Measurements from ENCODE around the gene ROBO1. TPM values are rescaled to one million over a fixed set of nuclear protein-coding genes. Genes with fewer than 3 reads are reported as not detected.

Gene ROBO1
- total RNA-seq, 4 donors from 2014 or later: 8.6 to 26.3 (median 16.6) TPM

- WGBS, 2 donors: 76 to 81% methylated on average over 3 of the region's 3 CpGs
These were observed 300.1 kb downstream of the ROBO1 start for GRCh38 chr3:79467721-79468120.

GRCh38 chr3:79461129-79461792, 306.5 kb downstream of the ROBO1 start:
- Histone ChIP-seq H3K9me3 (no peaks in the 10 kb centered on the region), H3K4me3 (replicated peaks in 1 of 3) (no peak overlapping the region), H3K36me3 (no peaks in the 10 kb centered on the region), H3K27ac (no peak overlapping the region), H3K4me1 (no peaks in the 10 kb centered on the region), H3K27me3 (no peaks in the 10 kb centered on the region)
- TF ChIP-seq CTCF (IDR thresholded peaks at IDR 0.05) (no peak), POLR2A (IDR thresholded peaks at IDR 0.05) (no peak)
- intact Hi-C loops (cut with DNase I): no loop called here
- DNase-seq: no peak
- 93% methylated on average over 1 of the region's 1 CpG for WGBS, 2 donors

More at GRCh38 chr3:79467721-79468120, 300.1 kb downstream of the ROBO1 start:
- no peaks in the 10 kb centered on the region for H3K4me1 ChIP-seq
- no peak overlapping the region for H3K4me3 ChIP-seq (replicated peaks in 1 of 3)
- no peak for DNase-seq
- no peaks in the 10 kb centered on the region for H3K27me3 ChIP-seq
- H3K36me3 ChIP-seq: no peaks in the 10 kb centered on the region
- TF ChIP-seq POLR2A (IDR thresholded peaks at IDR 0.05) (no peak), CTCF (IDR thresholded peaks at IDR 0.05) (no peak)
- H3K9me3 ChIP-seq: no peaks in the 10 kb centered on the region
- no peak overlapping the region for H3K27ac ChIP-seq
- intact Hi-C loops (cut with DNase I): no loop called here

DNA sequence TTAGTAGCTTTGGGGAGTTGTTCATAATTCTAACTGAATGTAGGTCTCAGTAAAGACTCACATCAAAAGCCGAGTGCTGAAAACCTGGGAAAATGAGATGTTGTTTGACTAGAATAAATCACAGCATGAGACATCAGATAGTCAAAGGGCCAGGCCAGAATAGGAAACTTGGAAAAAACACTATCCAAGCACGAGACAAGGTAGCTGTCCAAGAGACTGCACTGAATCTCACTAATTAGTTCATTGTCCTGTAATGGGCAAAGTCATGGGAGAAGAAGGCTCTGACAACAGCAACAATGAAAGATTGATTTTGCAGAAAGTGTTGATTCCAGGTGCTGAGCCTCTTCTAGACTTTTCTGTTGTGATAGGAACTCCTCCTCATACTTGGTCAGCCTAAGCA, 314.2 kb downstream of the ROBO1 start:
- no peaks in the 10 kb centered on the region for H3K4me1 ChIP-seq
- WGBS, 2 donors: 73 to 80% methylated on average over 2 of the region's 2 CpGs

DNA sequence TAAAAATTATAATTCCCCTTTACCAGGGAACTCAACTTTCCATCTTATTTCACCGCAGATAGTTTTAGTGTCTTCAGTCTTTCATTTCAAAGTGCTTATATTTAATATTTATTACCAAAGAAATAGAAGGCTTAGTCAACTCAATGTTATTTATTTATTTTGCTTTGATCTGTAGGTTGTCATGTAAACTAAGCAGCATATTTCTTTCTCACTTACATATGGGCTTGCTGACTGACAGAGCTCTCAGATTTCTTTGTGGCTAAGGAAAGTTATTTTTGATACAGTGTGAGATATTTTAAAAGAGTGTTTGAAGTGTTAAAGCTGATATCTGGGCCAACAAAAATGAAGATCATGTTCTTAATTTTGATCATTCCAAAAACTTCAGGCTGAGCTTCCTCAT, 331.4 kb downstream of the ROBO1 start:
- no peak for TF ChIP-seq POLR2A (IDR thresholded peaks at IDR 0.05)
- no peak for TF ChIP-seq CTCF (IDR thresholded peaks at IDR 0.05)
- no peak for DNase-seq
- H3K9me3 ChIP-seq: no peaks in the 10 kb centered on the region
- H3K27ac ChIP-seq: no peak overlapping the region
- no peaks in the 10 kb centered on the region for H3K36me3 ChIP-seq
- no peak overlapping the region for H3K4me3 ChIP-seq (replicated peaks in 1 of 3)
- intact Hi-C loops (cut with DNase I): no loop called here
- H3K4me1 ChIP-seq: no peaks in the 10 kb centered on the region
- no peaks in the 10 kb centered on the region for H3K27me3 ChIP-seq
- WGBS, 2 donors: 94 to 96% methylated on average over 1 of the region's 1 CpG

More for the DNA sequence above, 314.2 kb downstream of the ROBO1 start:
- H3K27me3 ChIP-seq: no peaks in the 10 kb centered on the region
- intact Hi-C loops (cut with DNase I): no loop called here
- H3K9me3 ChIP-seq: no peaks in the 10 kb centered on the region
- H3K4me3 ChIP-seq (replicated peaks in 1 of 3): no peak overlapping the region
- TF ChIP-seq CTCF (IDR thresholded peaks at IDR 0.05) (no peak), POLR2A (IDR thresholded peaks at IDR 0.05) (no peak)
- H3K27ac ChIP-seq: no peak overlapping the region
- no peak for DNase-seq
- H3K36me3 ChIP-seq: no peaks in the 10 kb centered on the region

GRCh38 chr3:79427081-79427480, 340.7 kb downstream of the ROBO1 start:
- no peaks in the 10 kb centered on the region for H3K4me1 ChIP-seq
- no peak overlapping the region for H3K27ac ChIP-seq
- 80 to 82% methylated on average over 5 of the region's 5 CpGs for WGBS, 2 donors

More at GRCh38 chr3:79427081-79427480, 340.7 kb downstream of the ROBO1 start:
- Histone ChIP-seq H3K27me3 (no peaks in the 10 kb centered on the region), H3K36me3 (no peaks in the 10 kb centered on the region), H3K9me3 (no peaks in the 10 kb centered on the region), H3K4me3 (replicated peaks in 1 of 3) (no peak overlapping the region)
- no peak for DNase-seq
- TF ChIP-seq CTCF (IDR thresholded peaks at IDR 0.05) (no peak), POLR2A (IDR thresholded peaks at IDR 0.05) (no peak)
- intact Hi-C loops (cut with DNase I): no loop called here

All from thyroid gland (tissue), 4 donors.